ENCODE measurements around the gene PLD3. TPM values are rescaled to one million over a fixed set of nuclear protein-coding genes. Genes with fewer than 3 reads are reported as not detected.

The PLD3 gene
- polyA plus RNA-seq, 1 donor (not counting 4 experiments of a cell fraction or from before 2014, with no cell fraction given) = 102 TPM

- Histone ChIP-seq H3K4me2 (ENCODE audit: control insufficient read depth, extremely low read depth, insufficient read depth, low read depth, low read length) (no peak overlapping the region), H3K27me3 (ENCODE audit: control insufficient read depth, extremely low read depth, insufficient read depth, low read length) (no peaks in the 10 kb centered on the region), H2AFZ (ENCODE audit: control insufficient read depth, low read length) (no peak overlapping the region), H3K9ac (ENCODE audit: control insufficient read depth, extremely low read depth, insufficient read depth, low read length) (no peak overlapping the region), H3K4me3 (ENCODE audit: control insufficient read depth in 2 of 3, extremely low read depth in 1 of 3, insufficient read depth in 2 of 3, low read depth in 1 of 3, low read length in 3 of 3) (no peak overlapping the region), H4K20me1 (ENCODE audit: control insufficient read depth, extremely low read depth, insufficient read depth, low read length) (no peaks in the 10 kb centered on the region), H3K36me3 (ENCODE audit: control insufficient read depth in 2 of 2, extremely low read depth in 1 of 2, insufficient read depth in 2 of 2, low read length in 2 of 2) (peaks cover 0 to 2% of the 10 kb centered on the region in 2 experiments), H3K9me3 (ENCODE audit: control insufficient read depth, low read depth, low read length) (no peaks in the 10 kb centered on the region), H3K27ac (ENCODE audit: control insufficient read depth, insufficient read depth, low read length) (no peak overlapping the region), H3K79me2 (ENCODE audit: control insufficient read depth, insufficient read depth, low read length) (no peaks in the 10 kb centered on the region), H3K9me1 (ENCODE audit: control insufficient read depth, extremely low read depth, insufficient read depth, low read length) (no peaks in the 10 kb centered on the region), H3K4me1 (ENCODE audit: control insufficient read depth, extremely low read depth, insufficient read depth, low read length) (peaks cover 2% of the 10 kb centered on the region)
- FAIRE-seq (no peak), DNase-seq (ENCODE audit: low read depth, low spot score) (no peak)
- TF ChIP-seq EZH2 (IDR thresholded peaks at IDR 0.05; ENCODE audit: low read length) (no peak), CTCF (optimal IDR thresholded peaks at IDR 0.05 in 1 of 3, IDR thresholded peaks at IDR 0.05 in 1 of 3, conservative IDR thresholded peaks at IDR 0.05 in 1 of 3; ENCODE audit: extremely low read depth in 1 of 3, insufficient read depth in 2 of 3, low read length in 3 of 3) (no peak)
- dilution Hi-C loops (cut with MboI; ENCODE audit: extremely low pct_ligation_motif_present, low sequenced_read_pairs) = no loop called here
Measured at GRCh38 chr19:40383668-40384248, 35.3 kb downstream of the PLD3 start.

GRCh38 chr19:40387155-40387554 lies 38.7 kb downstream of the PLD3 start:
- Histone ChIP-seq H3K36me3 (ENCODE audit: control insufficient read depth in 2 of 2, extremely low read depth in 1 of 2, insufficient read depth in 2 of 2, low read length in 2 of 2) (no peaks in the 10 kb centered on the region), H3K9me1 (ENCODE audit: control insufficient read depth, extremely low read depth, insufficient read depth, low read length) (no peaks in the 10 kb centered on the region), H2AFZ (ENCODE audit: control insufficient read depth, low read length) (no peak overlapping the region), H3K27me3 (ENCODE audit: control insufficient read depth, extremely low read depth, insufficient read depth, low read length) (no peaks in the 10 kb centered on the region), H3K79me2 (ENCODE audit: control insufficient read depth, insufficient read depth, low read length) (no peaks in the 10 kb centered on the region), H3K27ac (ENCODE audit: control insufficient read depth, insufficient read depth, low read length) (no peak overlapping the region), H3K9me3 (ENCODE audit: control insufficient read depth, low read depth, low read length) (no peaks in the 10 kb centered on the region), H4K20me1 (ENCODE audit: control insufficient read depth, extremely low read depth, insufficient read depth, low read length) (no peaks in the 10 kb centered on the region), H3K4me3 (ENCODE audit: control insufficient read depth in 2 of 3, extremely low read depth in 1 of 3, insufficient read depth in 2 of 3, low read depth in 1 of 3, low read length in 3 of 3) (no peak overlapping the region), H3K9ac (ENCODE audit: control insufficient read depth, extremely low read depth, insufficient read depth, low read length) (no peak overlapping the region), H3K4me2 (ENCODE audit: control insufficient read depth, extremely low read depth, insufficient read depth, low read depth, low read length) (no peak overlapping the region), H3K4me1 (ENCODE audit: control insufficient read depth, extremely low read depth, insufficient read depth, low read length) (peaks cover 2% of the 10 kb centered on the region)
- FAIRE-seq (no peak), DNase-seq (ENCODE audit: low read depth, low spot score) (no peak)
- TF ChIP-seq EZH2 (IDR thresholded peaks at IDR 0.05; ENCODE audit: low read length) (no peak), CTCF (optimal IDR thresholded peaks at IDR 0.05 in 1 of 3, IDR thresholded peaks at IDR 0.05 in 1 of 3, conservative IDR thresholded peaks at IDR 0.05 in 1 of 3; ENCODE audit: extremely low read depth in 1 of 3, insufficient read depth in 2 of 3, low read length in 3 of 3) (no peak)
- dilution Hi-C loops (cut with MboI; ENCODE audit: extremely low pct_ligation_motif_present, low sequenced_read_pairs) = no loop called here
